ENCODE measurements around the gene PTPN3.
A peak's percentile ranks its signal among the peaks of the same experiment; 100 is the strongest.

The PTPN3 gene

GRCh38 chr9:109476642-109477257 lies 21.4 kb downstream of the PTPN3 start:
- TF ChIP-seq GATA1 (IDR thresholded peaks at IDR 0.05; ENCODE audit: low read depth, low read length), result no peak
- TF ChIP-seq POLR2A (IDR thresholded peaks at IDR 0.05; ENCODE audit: low read length), result no peak
- DNase-seq, result no peak

GRCh38 chr9:109475526-109475925 lies 22.6 kb downstream of the PTPN3 start:
- TF ChIP-seq GATA1 (IDR thresholded peaks at IDR 0.05; ENCODE audit: low read depth, low read length) (no peak), POLR2A (IDR thresholded peaks at IDR 0.05; ENCODE audit: low read length) (no peak)
- DNase-seq, result no peak

GRCh38 chr9:109474944-109475343 lies 23.2 kb downstream of the PTPN3 start:
- DNase-seq, result no peak
- TF ChIP-seq GATA1 (IDR thresholded peaks at IDR 0.05; ENCODE audit: low read depth, low read length), result no peak
- TF ChIP-seq POLR2A (IDR thresholded peaks at IDR 0.05; ENCODE audit: low read length), result no peak

GRCh38 chr9:109474170-109474569 lies 23.9 kb downstream of the PTPN3 start:
- TF ChIP-seq POLR2A (IDR thresholded peaks at IDR 0.05; ENCODE audit: low read length) (no peak), GATA1 (IDR thresholded peaks at IDR 0.05; ENCODE audit: low read depth, low read length) (no peak)
- DNase-seq, result no peak

GRCh38 chr9:109473329-109473728 lies 24.8 kb downstream of the PTPN3 start:
- no peak for DNase-seq
- no peak for TF ChIP-seq POLR2A (IDR thresholded peaks at IDR 0.05; ENCODE audit: low read length)
- TF ChIP-seq GATA1 (IDR thresholded peaks at IDR 0.05; ENCODE audit: low read depth, low read length), result no peak

- no peak for DNase-seq
- no peak for TF ChIP-seq GATA1 (IDR thresholded peaks at IDR 0.05; ENCODE audit: low read depth, low read length)
- no peak for TF ChIP-seq POLR2A (IDR thresholded peaks at IDR 0.05; ENCODE audit: low read length)
Observed at GRCh38 chr9:109471475-109472393, 26.4 kb downstream of the PTPN3 start.

- peak; percentile 59 to 79 for DNase-seq
- no peak for TF ChIP-seq GATA1 (IDR thresholded peaks at IDR 0.05; ENCODE audit: low read depth, low read length)
- no peak for TF ChIP-seq POLR2A (IDR thresholded peaks at IDR 0.05; ENCODE audit: low read length)
Observed at GRCh38 chr9:109469646-109470358, 28.3 kb downstream of the PTPN3 start.

GRCh38 chr9:109468927-109469326 lies 29.2 kb downstream of the PTPN3 start:
- no peak for DNase-seq
- TF ChIP-seq GATA1 (IDR thresholded peaks at IDR 0.05; ENCODE audit: low read depth, low read length) (no peak), POLR2A (IDR thresholded peaks at IDR 0.05; ENCODE audit: low read length) (no peak)

GRCh38 chr9:109467936-109468335 lies 30.2 kb downstream of the PTPN3 start:
- DNase-seq, result no peak
- no peak for TF ChIP-seq GATA1 (IDR thresholded peaks at IDR 0.05; ENCODE audit: low read depth, low read length)
- TF ChIP-seq POLR2A (IDR thresholded peaks at IDR 0.05; ENCODE audit: low read length), result no peak

- TF ChIP-seq GATA1 (IDR thresholded peaks at IDR 0.05; ENCODE audit: low read depth, low read length) (no peak), POLR2A (IDR thresholded peaks at IDR 0.05; ENCODE audit: low read length) (no peak)
- DNase-seq, result no peak
Observed at GRCh38 chr9:109466623-109467590, 31.2 kb downstream of the PTPN3 start.

GRCh38 chr9:109463924-109464625 lies 34.0 kb downstream of the PTPN3 start:
- DNase-seq, result no peak
- TF ChIP-seq POLR2A (IDR thresholded peaks at IDR 0.05; ENCODE audit: low read length), result no peak
- TF ChIP-seq GATA1 (IDR thresholded peaks at IDR 0.05; ENCODE audit: low read depth, low read length), result no peak

- no peak for DNase-seq
- TF ChIP-seq GATA1 (IDR thresholded peaks at IDR 0.05; ENCODE audit: low read depth, low read length) (no peak), POLR2A (IDR thresholded peaks at IDR 0.05; ENCODE audit: low read length) (no peak)
Observed at GRCh38 chr9:109460576-109460975, 37.5 kb downstream of the PTPN3 start.

All from erythroblast (primary cell).